Left renal cortex interstitium (tissue), 4 donors: Measurements from ENCODE around the gene PPP1CB. TPM values are rescaled to one million over a fixed set of nuclear protein-coding genes. Genes with fewer than 3 reads are reported as not detected.
"Not testable (repeated sequence)": the region's sequence is repeated elsewhere in the genome, so short reads cannot be mapped to it uniquely, and the experiment has no call there.

Experiments
- DNase-seq, 4 donors: peaks; one replicate each; pipeline ENCODE4 v3.0.0-alpha.2; 2013; ENCODE audit warnings: low read depth in 4 of 4, low spot score in 2 of 4, missing footprints in 1 of 4
- polyA plus RNA-seq, 4 donors: library from polyadenylated mRNA; unstranded; fragments of 120-200 nt; gene quantifications; one replicate each; pipeline ENCODE4 v1.2.1, GENCODE V29; 2013; ENCODE audit not compliant: insufficient read length in 4 of 4

PPP1CB gene
- polyA plus RNA-seq, 4 donors, result 160 to 205 (median 179) TPM

DNA sequence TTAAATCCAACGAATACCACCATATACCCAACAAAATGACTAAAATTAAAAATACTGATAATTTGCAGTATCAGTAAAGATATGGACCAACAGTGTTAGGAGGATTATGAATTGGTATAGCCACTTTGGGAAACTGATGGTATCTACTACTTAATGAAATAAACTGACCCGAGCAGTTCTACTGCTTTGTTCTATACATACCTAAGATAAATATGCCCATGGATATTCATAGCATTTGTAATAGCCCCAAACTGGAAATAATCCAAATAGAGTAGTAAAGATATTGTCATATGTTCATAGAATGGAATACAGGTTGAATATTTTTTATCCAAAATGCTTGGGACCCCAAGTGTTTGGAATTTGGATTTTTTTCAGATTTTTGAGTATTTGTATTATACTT, 20.7 kb downstream of the PPP1CB start:
- no peak for DNase-seq

DNA sequence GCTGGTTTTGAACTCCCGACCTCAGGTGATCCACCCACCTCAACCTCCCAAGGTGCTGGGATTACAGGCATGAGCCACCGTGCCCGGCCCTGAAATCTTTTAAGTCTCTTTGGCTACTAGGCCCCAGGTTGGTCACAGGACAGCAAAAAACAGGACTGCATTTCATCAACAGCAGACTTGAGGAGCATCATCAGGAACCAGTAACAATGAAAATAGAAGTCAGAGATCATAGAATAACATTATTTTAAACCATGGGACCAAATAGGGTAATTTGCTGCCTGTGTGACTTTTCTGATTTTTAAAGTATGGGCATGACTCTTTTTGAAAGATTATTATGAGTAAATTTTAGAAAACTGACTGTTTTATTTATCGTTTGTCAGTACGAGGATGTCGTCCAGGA, 24.8 kb downstream of the PPP1CB start:
- no peak for DNase-seq

GRCh38 chr2:28778392-28778791, 26.8 kb downstream of the PPP1CB start:
- no peak for DNase-seq

GRCh38 chr2:28779001-28779400, 27.4 kb downstream of the PPP1CB start:
- DNase-seq, result no peak

- no peak for DNase-seq
These were observed 28.9 kb downstream of the PPP1CB start for GRCh38 chr2:28780496-28780895.

DNA sequence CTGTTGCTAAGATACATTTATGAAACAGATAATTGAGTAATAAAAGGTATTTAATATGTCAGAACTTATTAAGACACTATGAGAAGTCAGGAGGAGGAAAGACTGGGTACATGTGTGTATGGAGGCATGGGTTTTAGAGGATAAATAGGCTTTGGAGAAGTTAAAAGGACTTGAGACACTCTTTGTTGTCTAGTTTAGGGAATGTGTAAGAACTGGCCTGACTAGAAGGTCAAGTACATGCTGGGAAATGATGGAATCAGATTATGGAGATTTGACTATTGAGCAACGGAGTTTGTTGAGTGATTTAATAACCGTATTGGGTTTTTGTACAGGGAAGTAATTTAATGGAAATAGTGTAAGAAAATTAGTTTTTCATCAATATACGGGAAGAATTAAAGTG, 30.8 kb downstream of the PPP1CB start:
- no peak for DNase-seq

- not testable (repeated sequence) for DNase-seq
These were observed 32.9 kb downstream of the PPP1CB start for GRCh38 chr2:28784570-28784969.

DNA sequence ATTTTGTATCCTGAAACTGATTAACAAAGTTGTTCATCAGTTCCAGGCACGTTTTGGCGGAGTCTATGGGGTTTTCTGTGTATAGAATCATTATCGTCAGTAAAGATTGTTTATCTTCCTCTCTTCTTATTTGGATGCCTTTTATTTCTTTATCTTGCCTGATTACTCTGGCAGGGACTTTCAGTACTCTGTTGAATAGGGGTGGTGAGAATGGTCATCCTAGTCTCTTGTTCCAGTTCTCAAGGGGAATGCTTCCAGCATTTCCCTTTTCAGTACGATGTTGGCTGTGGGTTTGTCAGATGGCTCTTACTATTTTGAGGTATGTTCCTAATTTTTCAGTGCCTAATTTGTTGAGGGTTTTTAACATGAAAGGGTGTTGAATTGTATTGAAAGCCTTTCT, 45.0 kb downstream of the PPP1CB start:
- DNase-seq, result no peak

- no peak for DNase-seq
These were observed 50.1 kb downstream of the PPP1CB start for GRCh38 chr2:28801726-28802125.

DNA sequence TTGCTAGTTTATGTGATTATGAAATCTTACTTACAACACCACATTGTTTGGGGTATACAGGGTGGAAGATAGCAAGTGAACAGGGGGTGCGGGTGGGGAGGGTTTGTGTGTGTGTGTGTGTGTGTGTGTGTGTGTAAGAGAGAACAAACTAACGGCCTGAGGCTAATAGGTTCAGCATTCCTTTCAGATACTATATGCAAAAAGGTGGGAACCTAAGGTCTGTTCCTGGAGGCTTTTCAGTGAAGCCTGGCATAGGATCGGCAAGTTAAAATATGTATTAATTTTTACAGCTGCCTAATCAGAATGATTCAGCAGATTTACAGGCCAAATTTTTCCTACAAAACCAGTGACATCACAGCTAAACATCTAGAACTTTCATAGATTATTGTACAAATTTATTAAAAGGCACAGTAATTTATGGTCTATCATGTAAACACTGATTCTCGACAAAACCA, 51.4 kb downstream of the PPP1CB start:
- DNase-seq, result no peak

DNA sequence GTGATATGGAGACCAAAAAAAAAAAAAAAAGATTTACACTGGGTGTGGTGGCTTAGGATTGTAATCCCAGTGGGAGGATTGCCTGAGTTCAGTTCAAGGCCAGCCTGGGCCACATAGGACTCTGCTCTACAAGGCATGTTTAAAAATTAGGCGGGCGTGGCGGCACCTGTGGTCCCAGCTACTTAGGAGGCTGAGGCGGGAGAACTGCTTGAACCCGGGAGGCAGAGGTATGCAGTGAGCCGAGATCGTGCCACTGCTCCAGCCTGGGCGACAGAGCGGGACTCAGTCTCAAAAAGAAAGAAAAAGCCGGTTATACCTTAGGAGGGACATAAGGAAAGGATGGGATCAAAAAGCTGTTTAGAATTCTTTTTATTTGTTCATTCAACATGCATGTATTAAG, 58.3 kb downstream of the PPP1CB start:
- DNase-seq, result no peak

- DNase-seq, result peak in 3 of 4 donors; percentile 36 to 42 (median 36)
These were observed 59.0 kb downstream of the PPP1CB start, which contains the start of gene SPDYA for GRCh38 chr2:28810384-28811285. Gene SPDYA, plus strand, starts transcription at chr2:28810834. Its CDS starts 5,181 bp downstream, at chr2:28816015.

- no peak for DNase-seq
These were observed 66.4 kb downstream of the PPP1CB start for GRCh38 chr2:28818053-28818452.

DNA sequence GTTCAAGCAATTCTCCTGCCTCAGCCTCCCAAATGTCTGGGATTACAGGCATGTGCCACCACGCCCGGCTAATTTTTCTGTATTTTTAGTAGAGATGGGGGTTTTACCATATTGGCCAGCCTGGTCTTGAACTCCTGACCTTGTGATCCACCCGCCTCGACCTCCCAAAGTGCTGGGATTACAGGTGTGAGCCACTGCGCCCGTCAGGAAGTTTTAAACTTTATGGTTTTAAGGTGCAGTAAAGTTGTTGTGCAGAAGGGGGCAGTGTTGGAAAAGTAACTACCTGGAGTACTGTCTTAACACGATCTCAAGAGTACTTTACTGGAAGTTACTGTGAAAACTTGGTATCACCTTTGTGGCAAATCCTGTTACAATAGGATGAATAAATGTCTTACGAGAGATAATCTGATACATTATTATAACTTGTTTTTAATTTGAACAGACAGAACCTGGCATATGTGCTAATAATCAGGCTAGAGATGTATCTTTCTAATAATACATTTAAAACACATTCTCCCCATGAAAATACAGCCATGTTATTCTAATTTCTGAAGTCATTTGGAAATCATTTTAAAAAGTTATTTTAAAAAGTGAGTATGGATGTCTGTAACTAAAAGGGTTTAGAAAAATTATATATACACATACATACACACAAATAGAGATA, 69.8 kb downstream of the PPP1CB start:
- DNase-seq, result peak in 2 of 4 donors; percentile 34 to 49

GRCh38 chr2:28822036-28822435, 70.4 kb downstream of the PPP1CB start:
- no peak for DNase-seq

DNA sequence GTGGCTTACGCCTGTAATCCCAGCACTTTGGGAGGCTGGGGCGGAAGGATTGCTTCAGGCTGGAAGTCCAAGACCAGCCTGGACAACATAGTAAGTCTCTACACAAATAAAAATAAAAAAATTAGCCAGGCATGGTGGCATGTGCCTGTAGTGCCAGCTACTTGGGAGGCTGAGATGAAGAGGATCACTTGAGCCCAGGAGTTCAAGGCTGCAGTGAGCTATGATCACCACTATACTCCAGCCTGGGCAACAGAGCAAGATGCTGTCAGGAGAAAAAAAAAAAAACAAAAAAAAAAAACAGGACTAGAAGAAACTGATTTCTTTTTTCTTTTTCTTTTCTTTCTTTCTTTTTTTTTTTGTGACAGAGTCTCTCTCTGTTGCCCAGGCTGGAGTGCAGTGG, 72.6 kb downstream of the PPP1CB start:
- DNase-seq, result no peak

DNA sequence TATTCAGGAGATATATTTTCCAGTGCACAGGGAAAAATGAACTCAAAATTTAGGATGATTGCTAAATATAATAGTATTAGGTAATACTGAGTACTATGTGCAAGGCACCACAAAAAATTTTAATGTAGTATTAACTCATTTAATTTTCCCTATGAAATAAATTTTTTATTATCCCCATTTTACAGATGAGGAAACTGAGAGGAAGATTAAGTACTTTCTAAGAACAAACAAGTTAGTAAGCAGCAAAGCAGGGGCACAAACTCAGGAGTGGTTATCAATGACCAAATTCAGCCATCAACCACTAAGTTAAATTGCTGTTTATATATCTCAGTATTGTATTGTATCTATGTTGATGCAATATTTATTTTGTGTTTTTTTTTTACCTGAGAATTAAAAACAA, 73.2 kb downstream of the PPP1CB start:
- no peak for DNase-seq

DNA sequence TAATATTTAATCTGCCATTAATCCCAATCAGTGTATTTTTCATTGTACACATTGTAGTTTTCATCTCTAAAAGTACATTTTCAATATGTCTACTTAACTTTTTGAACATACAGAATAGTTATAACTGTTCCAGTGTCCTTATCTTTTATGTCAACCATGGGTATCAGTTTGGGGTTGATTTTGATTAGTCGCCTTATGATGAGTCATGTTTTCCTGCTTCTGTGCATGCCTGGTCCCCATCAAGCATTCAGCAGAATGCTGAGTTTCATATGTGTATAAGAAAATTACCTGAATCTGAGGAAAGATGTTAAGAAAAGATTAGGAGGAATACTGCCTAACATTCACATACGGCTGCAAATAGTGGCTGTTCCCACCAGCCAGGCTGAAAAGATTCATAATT, 76.8 kb downstream of the PPP1CB start:
- DNase-seq, result no peak

DNA sequence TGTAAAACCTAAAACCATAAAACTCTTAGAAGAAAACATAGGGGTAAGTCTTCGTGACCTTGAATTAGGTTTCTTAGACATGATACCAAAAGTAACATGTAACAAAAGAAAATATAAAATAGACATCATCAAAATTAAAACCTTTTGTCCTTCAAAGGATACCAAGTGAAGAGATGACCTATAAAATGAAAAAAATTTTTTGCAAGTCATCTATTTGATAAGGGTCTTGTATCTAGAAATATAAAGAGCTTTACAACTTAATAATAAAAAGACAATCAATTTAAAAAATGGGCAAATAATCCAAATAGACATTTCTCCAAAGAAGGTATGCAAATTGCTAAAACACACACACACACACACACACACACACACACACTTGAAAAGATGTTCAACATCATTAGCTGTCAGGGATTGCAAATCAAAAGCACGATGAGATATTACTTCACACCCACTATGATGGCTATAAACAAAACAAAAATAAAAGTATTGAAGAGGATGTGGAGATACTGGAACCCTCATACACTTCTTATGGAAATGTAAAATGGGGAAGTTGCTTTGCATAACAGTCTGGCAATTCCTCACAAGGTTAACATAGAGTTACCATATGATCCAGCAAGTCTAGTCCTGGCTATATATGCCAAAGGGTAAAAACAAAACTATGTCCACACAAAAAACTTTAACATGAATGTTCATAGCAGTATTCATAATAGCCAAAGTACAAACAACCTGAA, 82.3 kb downstream of the PPP1CB start:
- no peak for DNase-seq

DNA sequence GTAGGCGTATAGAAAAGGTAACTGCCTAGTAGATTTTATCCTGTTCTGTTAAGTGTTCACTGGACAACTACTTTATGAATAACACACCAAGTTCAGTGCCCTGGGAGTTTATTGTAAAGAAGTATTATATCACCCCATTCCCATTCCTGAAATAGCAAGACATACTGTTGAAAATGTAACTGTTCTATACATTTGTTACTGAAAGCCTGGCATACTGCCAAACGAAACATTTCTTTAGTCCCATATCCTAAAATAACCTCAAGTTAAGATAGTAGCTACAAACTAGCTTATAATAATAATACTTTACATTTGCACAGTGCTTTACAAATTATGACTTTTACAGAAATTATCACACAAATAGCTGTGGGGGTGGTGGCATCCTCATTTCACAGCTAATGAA, 84.2 kb downstream of the PPP1CB start:
- no peak for DNase-seq

- no peak for DNase-seq
These were observed 87.3 kb downstream of the PPP1CB start for GRCh38 chr2:28838971-28839370.
